ENCODE data around the gene NAXE.
"Not testable (repeated sequence)": the region's sequence is repeated elsewhere in the genome, so short reads cannot be mapped to it uniquely, and the experiment has no call there.

The NAXE gene

DNA sequence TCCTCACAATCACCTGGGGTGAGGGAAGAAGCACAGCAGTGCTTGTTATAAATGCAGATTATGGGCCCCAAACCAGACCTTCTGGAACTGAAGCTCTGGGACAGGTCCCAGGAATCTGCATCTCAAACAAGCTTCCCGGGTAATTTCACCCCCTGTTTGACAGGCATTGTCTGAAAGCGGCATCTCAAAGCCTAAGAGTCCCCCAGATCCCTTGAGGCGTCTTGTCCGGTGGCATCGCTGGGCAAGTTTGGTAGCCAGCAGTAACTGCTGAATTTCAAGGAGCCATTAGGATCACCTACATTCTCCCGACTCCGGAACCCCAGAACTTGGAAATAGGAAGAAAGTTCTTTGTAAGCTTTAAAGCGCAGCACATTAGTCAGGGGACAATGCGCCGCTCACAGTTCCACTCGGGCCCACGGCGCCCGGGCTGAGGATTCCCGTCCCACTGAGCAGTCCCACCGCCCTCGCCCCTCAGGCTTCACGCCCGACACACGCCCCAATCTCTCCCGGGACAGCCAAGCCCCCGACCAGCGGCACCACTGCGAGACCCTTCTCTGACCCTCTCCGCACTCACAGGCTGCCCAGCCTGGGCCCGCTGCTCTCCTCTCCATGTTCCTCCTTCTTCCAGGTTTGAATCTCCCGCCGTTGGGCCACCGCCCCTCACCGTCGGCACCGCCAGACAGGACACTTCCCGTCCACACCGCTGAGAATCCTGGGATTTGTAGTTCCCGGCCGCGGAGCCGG is 19.5 kb upstream of the NAXE start, which contains the start of gene IQGAP3:
TSS of gene IQGAP3 (minus strand) at position 647 of the 744 bp plus-strand sequence. CDS start at position 611, 36 bp downstream.
- peak; percentile 60 for DNase-seq

DNA sequence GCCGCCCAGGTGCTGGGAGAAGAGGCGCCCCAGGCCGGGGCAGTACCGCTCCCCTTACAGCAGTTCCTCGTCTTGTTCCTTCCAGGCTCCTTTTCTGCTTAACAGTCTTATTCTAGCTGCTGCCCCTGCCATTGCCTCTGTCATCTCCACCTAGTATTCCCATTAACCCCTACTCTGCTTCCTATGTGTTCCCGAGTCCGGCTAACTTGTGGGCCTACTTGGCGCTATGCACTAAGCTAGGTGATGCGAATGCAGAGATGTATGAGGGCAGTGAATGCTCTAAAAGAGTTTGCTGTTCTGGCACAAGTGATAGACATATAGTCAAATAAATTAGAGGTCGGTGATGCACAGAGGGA is 18.9 kb upstream of the NAXE start:
- DNase-seq: no peak

DNA sequence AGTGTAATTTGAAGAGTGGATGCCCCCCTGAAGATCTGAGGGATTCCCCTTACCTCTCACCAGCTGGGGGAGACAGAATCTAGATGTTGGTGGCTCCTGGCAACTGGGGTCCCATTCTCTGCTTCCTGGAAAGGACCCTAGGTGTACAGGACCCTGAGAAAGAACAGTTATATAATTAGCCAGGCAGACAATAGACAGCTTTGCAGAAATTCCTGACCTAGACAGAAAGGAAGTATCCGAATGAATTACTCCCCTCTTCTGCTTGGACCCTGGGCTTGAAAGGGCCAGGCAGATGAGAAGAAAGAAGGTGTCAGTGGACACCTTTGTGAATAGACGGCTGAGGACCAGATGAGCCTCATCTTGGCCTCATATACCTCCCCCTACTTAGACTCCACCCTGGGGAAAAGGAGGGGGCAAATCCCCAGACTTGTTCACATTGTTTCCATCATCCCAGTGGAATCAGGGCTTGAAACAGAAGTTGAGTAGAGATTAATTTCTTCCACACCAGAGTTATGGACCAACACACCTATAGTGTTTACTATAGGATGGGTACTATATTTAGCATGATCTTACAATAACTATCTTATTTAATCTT is 17.4 kb upstream of the NAXE start:
- no peak for DNase-seq

DNA sequence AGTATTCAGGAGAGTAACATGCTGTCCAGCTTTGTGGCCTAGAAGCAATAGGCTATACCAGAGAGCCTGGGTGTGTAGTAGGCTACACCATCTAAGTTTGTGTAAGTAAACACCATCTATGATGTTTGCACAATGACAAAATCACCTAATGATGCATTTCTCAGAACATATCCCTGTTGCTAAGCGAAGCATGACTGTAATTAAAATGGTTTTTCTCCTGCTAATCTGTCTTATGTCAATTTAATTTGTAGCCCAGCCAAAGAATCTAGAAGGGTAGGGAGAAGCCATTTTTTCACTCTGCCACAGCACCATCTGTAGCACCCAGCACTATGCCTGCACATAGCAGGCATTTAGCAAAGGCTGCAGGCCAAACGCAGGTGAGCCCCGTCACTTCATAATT is 14.0 kb upstream of the NAXE start:
- DNase-seq: no peak

DNA sequence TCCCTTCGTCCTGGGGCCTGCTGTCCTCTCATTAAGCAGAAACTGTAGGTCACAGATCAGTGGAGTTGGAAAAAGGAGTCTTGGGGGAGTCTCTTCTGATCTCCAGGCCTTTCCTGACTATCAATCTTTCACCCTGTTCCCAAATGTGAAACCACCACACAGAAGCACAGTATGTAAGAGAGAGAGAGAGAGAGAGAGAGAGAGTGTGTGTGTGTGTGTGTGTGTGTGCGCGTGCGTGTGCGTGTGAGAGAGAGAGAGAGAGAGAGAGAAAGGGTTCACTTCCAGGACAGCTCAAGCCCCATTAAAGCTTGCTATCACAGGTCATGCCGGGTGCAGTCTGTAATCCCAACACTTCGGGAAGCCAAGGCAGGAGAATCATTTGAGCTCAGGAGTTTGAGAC is 13.5 kb upstream of the NAXE start:
- no peak for DNase-seq

DNA sequence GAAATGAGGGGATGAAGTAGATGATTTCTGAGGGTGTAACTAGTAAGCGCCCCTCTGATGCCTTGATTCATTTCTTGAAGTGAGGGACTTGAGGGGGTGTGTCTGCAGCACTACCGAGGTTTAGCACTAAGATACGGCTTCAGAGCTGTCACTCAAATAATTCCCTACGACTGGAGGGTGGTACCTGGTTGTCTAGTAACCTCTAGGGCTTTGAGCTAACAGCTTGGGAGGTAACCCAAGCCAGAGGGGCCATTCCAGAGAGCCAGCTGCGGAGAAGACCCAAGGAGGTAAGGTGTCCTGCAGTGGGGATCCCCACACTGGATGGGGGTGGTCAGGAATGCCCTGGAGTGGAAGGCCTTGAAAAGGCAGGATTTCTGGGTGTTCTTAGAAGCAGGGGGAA is 12.1 kb upstream of the NAXE start, which contains the start of gene TTC24:
TSS of gene TTC24 (plus strand) at position 252 of the 400 bp plus-strand sequence. CDS start 1,642 bp downstream, outside the sequence.
- DNase-seq: no peak

DNA sequence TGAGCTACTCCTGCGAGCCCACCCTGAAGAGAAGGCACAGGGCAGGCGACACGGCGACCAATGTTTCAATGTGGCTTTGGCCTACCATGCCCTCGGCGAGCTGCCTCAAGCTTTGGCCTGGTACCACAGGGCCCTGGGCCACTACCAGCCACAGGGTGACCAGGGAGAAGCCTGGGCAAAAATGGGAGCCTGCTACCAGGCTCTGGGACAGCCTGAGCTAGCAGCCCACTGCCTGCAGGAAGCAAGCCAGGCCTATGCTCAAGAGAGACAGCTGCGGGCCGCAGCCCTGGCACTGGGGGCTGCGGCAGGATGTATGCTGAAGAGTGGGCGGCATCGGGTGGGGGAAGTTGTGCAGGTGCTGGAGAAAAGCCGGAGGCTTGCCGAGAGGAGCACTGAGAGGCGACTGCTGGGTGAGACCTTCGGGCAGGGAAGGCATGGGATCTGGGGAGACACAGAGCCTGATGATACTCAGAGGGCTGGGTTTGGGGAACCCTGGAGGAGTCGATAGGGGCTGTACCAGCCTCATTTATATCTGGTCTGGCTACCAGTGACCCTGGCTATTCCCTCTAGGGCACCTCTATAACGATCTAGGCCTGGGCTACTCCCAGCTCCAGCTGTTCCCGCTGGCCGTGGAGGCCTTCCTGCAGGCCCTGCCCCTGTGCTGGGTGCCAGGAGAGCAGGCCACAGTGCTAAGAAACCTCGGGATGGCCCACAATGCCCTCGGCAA is 9.8 kb upstream of the NAXE start:
- DNase-seq: peak; percentile 33

DNA sequence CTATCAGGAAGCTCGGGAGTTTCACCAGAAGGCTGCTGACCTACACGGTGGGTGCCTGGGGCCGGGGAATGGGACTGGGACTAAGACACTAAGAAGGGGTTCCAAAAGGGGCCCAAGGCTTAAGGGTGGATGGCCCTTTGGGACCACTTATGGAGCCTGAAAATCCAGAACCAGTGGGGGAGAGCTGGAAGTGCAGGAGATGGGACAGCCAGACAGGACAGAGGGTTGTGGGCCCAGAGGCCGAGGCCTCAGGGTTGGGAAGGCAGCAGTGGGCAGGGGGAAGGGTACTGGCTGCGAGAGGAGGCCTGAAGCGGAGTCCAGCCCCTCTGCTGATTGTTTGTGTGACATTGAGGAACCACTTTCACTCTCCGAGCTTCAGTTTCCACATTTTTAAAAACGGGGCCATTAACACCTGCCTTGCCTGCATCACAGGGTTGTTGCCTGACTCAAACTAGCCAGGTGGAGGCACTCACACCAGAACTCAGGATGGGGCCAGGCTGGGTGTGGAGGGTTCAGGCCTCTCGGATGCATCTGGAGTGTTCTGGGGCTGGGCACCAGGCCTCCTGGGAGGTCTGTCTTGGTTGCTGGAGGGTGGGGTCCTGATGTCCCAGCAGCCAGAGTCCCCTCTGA is 9.1 kb upstream of the NAXE start:
- no peak for DNase-seq

DNA sequence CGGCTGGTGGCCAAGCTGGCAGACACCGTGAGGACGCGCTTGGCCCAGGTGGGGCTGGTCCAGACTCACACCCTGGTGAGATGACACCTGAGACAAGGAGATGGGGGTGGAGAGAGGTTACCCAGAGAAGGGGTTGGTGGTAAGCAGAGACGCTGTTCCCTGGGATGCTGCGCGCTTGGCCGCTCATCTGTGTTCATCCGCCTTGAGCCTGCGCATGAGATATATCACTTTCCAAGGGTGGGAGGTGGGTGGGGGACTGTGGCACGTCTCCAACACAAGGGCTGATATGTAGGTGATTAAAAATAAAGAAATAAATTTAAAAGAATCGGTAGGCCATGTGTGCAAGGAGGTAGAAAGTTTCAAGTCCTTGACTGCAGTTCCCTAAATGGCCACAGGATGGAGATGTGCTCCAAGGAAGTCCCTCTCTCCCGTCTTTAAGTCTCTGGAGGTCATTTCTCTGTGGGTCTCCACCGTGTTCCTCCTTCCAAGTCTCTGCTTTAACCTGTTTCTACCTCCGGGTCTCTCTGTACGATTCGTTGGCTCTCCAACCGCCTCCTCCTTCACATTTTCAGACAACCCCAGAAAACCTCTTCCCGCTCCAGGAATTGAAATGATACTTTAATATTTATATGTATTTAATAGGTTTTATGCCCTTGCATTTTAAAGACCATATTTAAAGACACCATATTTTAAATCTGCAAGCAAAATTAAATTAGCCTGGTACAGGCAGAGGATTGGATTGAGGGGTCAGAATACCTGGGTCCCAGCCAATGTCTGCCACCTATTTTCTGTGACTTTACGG is 7.6 kb upstream of the NAXE start:
- peak; percentile 70 for DNase-seq

DNA sequence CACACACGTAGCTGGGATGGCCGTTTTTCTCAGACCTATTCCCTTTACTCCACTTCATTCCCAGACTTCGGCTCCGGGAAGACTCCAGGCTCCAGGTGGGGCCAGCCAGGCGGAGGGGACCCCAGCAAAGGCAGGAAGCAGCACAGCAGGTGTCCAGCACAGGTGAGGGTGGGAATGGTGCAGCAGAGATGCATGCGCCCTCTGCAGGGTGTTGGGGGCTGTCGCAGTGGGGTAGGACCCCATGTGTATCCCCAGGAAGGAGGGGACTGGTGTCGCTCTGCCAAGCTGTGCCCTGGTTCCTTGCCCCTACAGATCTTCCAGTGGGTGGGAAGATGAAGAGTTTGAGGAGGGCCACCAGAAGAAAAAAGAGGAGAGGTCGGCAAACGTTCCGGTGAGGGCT is 6.8 kb upstream of the NAXE start:
- no peak for DNase-seq

DNA sequence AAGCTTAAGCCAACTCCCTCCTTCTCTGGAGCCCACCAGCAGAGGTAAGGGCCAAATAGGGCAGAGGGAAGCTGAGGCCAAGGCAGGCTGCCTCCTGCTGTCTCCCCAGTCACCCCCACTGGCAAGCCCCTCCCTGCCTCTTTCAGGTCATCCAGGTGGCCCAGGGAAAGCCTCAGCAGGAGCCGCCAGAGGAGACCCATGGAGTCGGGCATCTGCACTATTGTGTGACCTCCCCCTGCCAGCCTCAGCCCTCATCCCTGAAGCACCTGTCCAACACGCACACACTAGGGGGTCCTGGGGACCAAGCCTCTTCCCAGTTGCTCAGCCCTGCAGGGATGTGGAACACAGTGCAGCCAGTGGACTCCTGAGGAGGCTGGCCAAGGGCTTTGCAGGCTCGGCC is 5.3 kb upstream of the NAXE start:
- DNase-seq: no peak

DNA sequence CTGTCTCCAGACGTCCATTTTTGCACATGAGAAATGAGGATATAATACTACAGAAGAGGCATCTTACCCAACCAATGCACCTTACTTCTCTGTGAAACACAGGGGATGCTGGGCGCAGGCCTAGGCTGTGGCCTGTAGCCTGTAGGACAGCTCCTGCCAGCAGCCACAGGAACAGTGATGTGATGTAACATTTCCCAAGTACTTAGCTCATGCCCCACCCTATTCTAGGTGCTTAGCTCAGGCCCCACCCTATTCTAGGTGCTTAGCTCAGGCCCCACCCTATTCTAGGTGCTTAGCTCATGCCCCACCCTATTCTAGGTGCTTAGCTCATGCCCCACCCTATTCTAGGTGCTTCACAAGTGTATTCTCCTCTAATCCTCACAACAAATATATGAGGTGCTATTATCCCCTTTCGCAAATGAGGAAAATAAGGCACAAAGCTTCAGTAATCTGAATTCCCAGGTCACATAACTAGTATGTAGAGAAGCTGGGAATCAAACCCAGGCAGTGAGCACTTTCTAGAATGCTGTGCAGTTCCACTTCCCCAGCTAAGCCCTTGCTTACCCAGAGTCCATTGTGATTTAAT is 4.6 kb upstream of the NAXE start:
- no peak for DNase-seq

DNA sequence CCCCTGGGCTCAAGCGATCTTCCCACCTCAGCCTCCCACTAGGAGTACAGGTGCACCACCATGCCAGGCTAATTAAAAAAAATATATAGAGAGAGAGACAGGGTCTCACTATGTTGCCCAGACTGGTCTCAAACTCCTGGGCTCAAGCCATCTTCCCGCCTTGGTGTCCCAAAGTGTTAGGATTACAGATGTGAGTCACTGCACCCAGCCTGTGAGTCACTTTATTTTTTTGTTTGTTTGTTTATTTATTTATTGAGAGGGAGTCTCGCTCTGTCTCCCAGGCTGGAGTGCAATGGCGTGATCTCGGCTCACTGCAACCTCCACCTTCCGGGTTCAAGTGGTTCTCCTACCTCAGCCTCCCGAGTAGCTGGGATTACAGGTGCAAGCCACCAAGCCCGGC is 3.6 kb upstream of the NAXE start:
- DNase-seq: not testable (repeated sequence)

DNA sequence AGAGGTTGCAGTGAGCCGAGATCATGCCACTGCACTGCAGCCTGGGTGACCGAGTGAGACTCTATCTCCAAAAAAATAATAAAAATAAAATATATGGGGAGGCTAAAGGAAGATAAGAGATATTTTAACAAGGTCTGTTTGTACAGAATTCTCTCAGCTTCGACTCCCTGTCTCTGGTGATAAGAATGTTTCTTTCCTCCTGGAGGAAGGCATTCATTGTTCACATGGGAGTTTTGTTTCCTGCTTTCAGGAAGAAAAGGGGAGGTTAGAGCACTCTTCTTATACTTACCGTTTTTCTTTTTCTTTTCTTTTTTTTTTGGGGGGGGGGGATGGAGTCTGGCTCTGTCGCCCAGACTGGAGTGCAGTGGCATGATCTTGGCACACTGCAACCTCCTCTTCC is 2.0 kb upstream of the NAXE start:
- DNase-seq: no peak

DNA sequence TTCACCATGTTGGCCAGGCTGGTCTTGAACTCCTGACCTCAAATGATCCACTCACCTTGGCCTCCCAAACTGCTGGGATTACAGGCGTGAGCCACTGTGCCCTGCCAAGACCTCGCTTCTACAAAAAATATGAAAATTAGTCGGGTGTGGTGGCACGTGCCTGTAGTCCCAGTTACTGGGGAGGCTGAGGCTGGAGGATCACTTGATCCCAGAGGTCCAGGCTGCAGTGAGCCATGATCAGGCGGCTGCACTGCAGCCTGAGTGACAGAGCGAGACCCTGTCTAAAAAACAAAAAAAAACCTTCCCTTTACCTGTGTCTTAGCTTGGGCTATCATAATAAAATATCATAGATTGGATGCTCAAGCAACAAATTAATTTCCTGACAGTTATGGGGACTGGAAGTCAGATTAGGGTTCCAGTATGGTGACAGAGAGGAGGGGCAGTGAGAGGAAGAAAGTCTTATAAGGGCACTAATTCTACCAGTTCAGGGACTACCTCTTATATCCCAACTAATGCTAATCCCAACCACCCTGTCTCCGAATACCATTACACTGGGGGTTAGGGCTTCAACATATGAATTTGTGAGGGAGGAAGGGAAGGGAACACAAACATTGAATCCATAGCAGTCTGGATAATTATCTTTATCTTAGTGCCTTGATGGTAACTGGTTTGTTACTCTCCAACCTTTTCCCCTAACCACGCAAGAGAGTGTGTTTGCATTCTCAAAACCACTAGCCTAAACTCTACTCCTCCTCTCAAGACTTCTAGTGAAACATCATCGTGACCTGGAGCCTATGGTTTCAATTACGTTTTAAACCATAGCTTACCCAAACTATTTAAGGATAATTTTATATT is 1.0 kb upstream of the NAXE start:
- DNase-seq: no peak

DNA sequence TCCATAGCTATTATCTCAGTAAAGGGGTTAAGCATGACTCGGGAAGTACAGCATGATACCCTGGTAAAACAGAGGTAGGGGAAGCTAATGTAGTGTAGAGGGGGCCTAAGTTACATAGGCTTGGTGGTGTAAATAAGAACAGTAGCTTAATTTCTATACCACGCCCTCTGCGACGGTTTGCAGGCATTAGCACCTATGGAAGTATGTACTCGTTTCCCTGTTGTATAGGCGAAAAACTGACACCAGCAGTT is 470 bp upstream of the NAXE start:
- DNase-seq: no peak

DNA sequence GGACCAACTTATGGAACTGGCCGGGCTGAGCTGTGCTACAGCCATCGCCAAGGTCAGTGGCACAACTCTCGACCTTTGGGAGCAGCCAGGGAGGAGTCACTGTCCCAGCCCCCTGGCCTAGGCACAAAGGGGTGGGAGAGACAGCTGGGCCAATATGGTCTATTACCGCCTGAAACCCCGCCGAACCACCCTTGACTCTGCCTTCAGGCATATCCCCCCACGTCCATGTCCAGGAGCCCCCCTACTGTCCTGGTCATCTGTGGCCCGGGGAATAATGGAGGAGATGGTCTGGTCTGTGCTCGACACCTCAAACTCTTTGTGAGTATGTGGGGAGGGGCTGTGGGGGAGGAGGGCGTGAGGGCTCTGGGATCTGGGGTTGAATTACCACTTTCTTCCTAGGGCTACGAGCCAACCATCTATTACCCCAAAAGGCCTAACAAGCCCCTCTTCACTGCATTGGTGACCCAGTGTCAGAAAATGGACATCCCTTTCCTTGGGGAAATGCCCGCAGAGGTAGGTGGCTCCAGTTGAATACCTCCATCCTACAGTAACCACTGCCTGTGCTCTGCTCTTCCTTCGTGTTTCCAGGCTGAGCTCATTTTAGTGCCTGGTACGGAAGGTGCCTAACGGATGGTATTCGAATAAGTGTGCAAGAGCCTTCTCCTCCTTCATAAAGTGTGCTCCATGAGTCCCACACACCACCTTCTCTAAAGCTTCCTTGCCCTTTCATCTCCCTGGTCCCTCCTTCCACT is 758 bp downstream of the NAXE start:
- no peak for DNase-seq

DNA sequence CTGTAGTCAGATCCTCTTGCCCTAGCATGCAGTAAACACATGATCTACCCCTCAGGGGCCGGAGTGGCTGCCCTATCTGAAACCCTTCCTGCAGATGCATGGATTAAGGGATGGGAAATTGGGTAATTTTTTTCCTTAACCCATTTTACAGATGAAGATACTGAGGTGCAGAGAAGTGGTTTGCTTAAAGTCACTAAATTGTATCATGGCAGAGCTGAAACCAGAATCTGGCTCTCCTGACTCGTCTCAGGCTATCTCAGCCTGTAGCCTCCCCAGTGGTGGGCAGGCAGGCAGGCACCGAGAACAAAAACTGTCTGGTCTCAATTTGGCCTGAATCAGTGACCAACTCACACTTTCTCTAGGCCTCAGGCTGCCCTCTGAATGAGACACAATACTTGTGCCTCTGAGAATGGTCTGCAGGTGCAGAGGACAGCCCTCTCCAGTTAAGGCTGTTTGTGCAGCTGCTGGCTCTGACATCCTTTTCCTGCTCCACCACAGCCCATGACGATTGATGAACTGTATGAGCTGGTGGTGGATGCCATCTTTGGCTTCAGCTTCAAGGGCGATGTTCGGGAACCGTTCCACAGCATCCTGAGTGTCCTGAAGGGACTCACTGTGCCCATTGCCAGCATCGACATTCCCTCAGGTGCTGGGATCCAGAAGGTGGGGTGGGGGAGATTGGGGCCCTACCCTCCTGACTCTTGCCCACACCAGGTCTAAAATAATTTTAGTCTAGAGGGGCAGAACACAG is 1.5 kb downstream of the NAXE start:
- DNase-seq: no peak

DNA sequence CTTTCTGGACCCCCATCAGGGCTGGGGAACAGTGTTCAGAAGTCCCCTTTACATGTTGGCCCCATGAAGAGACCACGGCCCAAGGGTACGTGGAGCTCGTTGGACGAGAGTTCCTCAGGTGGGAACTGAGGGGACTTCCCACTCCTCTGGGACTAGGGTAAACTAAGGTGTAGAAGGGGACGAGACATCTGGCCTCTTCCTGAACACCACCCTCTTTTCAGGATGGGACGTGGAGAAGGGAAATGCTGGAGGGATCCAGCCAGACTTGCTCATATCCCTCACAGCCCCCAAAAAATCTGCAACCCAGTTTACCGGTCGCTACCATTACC is 2.0 kb downstream of the NAXE start:
- DNase-seq: no peak

DNA sequence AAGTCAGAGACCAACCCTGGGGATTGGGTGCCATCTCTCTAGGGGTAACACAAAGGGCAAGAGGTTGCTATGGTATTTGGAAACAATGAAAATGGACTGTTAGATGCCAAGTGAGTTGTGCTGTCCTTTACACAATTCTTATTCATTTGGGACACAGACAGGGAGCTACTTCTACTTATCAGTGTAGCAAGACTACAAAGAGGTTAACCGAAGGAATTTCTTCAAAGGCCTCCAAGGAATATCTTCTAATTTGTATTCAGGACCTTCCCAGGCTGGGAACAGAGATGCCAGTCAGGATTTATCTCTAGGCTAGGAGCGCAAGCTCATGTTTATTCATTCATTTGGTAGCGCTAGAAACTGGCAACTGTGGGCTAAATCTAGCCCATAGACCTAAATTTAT is 2.6 kb downstream of the NAXE start:
- no peak for DNase-seq
